HG03025 (cell line): ENCODE results near the gene BDP1.
"Not testable (repeated sequence)": the region's sequence is repeated elsewhere in the genome, so short reads cannot be mapped to it uniquely, and the experiment has no call there.

Source experiments
- ATAC-seq: cut with Tn5 transposase; IDR thresholded peaks from one replicate; pipeline ENCODE4 v1.9.1; 2021; ENCODE audit warnings: mild to moderate bottlenecking, moderate library complexity; ENCODE audit not compliant: unreplicated experiment, low FRiP score

Gene BDP1, protein sequence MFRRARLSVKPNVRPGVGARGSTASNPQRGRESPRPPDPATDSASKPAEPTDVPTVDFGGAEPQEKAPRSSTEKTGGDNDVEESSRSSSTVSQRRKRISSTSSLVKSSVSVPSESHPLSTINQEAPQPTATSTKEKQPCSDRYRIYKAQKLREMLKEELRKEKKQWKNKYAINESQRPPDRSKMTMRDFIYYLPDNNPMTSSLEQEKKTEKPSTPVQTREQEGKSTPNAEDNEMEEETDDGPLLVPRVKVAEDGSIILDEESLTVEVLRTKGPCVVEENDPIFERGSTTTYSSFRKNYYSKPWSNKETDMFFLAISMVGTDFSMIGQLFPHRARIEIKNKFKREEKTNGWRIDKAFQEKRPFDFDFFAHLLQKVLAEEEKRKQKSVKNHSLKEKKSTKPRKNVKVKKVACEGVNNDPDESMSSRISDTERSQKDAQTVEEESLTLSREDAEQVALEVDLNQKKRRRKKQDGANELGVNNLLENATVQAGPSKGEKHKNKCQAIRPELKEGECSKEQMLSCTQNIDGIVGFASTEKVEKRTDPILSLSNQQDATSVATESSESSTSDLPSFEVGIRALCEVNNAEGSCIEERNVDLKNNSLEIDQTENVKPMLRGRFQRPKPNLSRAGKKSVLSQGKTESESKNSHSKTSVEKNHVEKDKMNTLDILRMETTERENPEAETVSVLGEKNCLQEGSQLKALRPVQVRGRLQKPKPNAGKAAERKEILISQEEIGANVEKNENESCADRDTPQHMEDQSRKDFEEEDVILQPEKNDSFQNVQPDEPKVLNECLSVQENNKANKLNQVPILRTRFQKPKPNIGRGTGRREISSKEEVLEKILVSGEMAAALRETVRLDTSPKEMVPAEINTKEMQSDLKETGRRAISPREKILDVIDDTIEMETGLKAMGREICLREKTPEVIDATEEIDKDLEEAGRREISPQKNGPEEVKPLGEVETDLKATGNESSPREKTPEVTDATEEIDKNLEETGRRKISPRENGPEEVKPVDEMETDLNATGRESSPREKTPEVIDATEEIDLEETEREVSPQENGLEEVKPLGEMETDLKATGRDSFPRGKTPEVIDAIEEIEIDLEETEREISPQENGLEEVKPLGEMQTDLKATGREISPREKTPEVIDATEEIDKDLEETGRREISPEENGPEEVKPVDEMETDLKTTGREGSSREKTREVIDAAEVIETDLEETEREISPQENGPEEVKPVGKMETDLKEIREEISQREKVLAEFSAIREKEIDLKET (N-terminal part only)

DNA sequence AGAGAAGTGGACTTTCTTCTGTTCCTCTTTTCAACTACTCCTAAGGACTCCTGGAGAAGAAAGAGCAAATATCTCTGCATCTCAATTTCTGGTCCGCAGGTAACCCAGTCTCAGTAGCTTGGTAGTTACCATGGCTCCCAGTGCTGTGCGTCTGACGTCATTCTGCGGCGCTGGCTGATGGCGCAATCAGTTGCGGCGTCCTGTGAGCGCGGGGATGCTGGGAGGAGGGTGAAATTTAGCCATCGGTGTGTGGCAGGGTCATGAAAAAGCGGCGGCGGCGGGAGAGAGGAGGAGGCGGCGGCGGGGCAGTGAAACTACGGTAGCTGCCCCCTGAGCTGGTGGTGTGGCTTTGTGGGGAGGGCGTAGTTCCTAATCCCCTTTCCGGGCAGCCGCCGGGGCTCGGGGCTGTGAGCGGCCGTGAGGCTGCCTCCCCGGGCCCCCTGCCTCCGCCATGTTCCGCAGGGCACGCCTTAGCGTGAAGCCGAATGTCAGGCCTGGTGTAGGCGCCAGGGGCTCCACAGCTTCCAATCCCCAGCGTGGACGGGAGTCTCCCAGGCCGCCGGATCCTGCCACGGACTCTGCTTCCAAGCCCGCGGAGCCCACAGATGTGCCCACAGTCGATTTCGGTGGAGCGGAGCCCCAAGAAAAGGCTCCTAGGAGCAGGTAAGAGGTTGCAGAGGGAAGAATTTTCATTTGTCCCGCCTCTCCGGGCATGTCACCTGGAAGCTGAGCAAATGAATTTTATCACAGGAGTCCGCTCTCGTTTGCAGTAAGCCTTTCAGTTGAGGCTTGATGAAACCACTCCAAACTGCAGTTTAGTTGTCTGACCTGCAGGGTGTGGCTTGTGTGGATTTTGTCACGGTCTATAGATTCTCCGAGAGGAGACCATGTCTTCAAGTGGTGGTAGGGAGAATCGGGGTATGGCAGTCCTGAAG, at the start of gene BDP1:
Gene BDP1 (plus strand): TSS at position 225 of the 935 bp plus-strand sequence. CDS start 227 bp downstream, at position 452.
- ATAC-seq = peak; percentile 96

DNA sequence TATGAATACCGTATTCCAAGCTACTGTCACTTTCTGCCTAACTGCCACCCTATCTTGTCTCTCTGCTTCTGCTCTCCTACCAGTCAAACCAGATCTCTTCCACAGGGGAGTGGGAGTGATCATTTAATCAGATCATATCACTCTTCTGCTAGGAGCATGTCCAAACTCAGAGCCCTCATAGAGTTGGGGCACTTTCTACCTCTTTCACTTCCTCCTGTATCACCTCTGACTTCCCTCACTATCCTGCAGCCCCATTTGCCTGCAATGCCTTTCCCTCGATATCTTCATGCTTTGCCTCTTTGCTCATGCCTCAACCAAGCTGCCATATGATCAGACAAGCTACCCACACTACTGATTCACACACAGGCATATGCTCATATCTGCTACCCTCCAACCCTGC, 45.4 kb upstream of the BDP1 start:
- ATAC-seq = not testable (repeated sequence)

DNA sequence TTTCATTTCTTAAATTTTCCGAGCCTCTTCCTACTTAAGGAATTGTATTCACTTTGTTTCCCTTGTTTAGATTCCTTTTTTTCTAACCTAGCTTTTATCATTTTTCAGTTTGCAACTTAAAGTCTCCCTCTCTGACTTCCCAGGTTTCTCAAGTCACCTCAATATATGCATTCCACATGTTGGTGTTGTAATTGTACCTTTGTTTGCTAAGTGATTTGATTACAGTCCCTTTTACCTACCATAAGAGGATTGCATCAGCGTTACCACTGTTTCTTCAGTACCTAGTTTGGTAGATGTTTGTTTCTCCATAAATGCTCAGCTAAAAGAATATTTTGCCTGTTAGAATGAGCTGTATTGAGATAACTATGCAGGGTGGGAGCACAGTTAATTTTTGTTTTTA, 39.8 kb upstream of the BDP1 start:
- not testable (repeated sequence) for ATAC-seq

DNA sequence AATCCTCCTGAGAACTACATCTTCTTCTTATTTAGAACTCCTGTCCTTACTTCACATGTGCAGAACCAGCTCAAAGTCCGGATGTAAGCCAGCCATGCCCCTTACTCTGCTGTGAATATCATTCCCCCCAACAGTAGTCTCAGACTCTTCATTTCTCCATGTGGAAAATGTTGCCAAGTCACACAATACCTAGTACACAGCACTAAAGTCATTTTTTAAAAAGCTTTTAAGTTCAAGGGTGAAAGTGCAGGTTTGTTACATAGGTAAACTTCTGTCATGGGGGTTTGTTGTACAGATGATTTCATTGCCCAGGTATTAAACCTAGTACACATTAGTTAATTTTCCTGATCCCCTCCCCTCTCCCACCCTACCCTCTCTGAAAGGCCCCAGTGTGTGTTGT, 37.4 kb upstream of the BDP1 start:
- ATAC-seq = not testable (repeated sequence)

DNA sequence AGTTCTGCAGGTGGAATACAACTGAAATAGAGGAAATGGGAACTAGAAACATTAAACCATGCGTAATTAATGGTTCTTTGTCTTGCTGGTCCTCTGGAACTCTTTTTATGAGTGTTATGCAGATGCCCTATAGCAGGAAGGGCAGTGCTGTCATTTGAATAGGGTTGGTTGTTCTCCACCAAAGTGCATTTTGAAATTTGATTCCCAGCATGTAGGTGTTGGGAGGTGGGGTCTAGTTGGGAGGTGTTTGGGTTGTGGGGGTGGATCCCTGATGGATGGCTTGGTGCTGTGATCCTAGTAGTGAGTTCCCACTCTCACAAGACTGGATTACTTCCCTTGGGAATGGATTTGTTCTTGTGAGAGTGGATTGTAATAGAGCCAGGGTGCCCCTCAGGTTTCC, 34.2 kb upstream of the BDP1 start:
- ATAC-seq = not testable (repeated sequence)

DNA sequence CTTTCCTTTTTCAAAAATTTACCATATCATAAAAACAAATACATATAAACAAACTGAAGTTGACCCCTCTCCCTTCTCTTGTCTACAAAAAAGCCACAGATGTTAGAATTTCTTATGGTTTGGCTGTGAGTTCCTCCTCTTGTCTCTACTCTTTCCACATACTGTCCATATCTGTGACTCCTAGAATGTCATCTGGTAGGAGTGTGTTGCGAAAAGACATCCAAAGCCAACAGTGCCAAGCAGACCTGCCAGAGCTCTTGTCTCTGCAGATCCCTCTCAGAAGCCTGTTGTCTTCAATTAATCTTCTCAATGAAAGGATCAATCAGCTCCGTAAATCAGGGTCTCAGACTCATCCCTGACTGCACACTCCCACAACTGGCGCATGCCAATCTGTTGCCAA, 31.6 kb upstream of the BDP1 start:
- ATAC-seq = not testable (repeated sequence)

DNA sequence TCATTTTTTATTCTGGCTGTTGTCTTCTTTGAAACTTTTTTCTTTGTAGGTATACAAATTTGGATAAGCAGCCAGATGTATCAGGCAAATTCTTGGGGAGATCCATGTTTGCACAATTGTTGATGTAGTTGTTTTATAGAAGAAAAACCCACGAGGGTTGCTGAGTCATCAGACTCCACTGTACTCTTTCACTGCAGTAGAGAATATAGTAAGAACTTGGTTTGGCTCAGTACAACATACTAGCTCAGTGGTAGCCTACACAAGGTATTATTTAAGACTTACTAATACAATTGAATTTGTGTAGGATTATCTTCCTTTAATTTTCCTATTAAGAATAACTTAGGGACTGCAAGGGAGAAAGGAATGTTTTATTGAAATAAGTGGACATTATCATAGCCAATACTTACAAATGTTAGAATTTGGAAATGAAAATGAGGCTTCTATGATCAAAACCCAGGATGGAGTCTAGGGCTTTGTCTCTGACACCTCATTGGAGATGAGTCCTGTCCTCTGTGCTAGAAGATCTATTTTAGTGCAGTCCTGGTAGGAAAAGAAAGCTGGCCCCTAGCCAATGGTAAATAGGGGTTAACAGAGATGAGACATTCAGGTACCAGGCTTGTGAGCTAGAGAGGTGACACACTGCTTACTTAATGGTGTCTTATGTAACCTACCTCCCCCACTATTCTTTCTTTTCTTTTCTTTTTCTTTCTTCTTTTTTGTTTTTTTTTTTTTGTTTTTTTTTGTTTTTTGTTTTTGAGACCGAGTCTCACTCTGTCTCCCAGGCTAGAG, 28.6 kb upstream of the BDP1 start:
- not testable (repeated sequence) for ATAC-seq

GRCh38 chr5:71432410-71432809, 23.0 kb upstream of the BDP1 start:
- ATAC-seq = not testable (repeated sequence)

- not testable (repeated sequence) for ATAC-seq
Measured at GRCh38 chr5:71434825-71435224, 20.6 kb upstream of the BDP1 start.

DNA sequence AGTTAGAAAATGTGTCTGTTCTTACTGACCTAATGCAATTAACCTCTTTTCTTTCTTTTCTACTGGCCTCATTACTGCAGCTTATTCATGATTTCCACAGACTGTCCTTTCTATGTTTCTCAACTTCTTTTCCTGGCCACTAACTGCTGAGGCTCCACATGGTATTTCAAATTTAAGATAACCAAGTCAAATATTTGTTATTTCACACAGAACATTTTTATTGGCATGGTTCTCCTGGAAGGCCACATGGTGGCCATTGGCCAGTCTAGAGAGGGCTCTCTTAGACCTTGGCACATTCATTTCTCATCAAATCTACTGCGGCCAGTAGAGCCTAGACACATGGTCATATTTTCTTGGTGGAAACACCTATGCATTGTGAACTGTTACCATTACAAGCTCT, 13.9 kb upstream of the BDP1 start:
- ATAC-seq = not testable (repeated sequence)

GRCh38 chr5:71443891-71444290, 11.6 kb upstream of the BDP1 start:
- ATAC-seq = not testable (repeated sequence)

- ATAC-seq = not testable (repeated sequence)
Measured at GRCh38 chr5:71445015-71445414, 10.4 kb upstream of the BDP1 start.

DNA sequence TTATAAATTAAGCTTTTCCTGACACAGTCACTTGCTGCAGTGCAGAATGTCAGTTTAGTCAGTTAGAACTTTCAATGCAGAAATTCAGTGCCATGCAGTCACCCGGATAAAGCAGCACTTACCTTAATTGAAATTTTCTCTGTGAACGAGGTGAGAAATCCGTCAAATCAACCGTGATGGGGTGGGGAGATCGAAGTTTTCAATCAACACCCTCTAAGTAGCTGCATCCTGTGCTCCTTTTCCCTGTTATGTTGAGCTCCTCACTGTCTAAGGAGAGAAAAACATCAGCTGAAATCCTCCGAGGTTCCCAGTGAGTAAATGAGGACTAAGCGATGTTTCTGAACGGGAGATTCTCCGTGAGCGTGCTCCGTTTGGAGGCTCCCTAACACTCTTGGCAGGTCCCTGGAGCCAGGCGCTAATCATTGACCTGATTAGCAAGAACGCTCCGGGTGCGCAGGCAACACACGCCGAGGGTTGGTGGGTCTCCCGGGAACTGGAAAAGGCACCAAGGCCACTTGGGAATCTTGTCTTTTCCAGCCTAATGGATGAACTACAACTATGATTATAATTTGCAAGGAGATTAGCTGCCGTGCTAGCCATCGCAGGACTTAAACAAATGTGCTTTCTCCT, 9.8 kb upstream of the BDP1 start:
- not testable (repeated sequence) for ATAC-seq

DNA sequence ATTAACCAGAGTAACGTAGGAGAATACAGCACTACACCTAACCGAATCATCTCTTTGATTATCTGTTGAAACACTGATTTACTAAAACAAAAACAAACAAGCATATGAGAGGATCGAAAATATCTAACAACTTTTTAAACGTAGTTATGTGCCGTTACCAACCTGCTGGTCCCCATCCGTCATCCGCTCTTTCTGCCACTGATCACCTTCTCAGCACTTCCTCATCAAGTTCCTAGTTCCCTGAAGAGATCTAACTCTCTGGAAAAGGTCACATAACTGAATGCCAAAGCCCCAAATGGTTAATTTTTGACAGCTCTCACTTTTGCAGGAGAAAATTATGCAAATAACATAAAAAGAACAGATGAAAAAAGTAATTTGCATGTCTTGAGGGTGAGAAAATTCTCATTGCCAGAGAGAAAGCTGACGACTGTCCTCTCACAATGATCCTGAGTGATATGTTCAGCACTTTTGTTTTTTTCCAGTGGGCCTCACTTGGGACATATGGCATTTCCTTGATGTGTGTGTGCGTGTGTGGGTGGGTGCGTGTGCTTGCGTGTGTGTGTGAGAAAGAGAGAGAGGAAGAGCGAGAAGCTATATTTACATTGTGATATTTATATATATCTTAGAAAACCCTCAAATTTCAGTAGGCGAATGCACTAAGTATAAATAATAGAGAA, 8.8 kb upstream of the BDP1 start:
- ATAC-seq = peak; percentile 21

- ATAC-seq = peak; percentile 83
Measured at GRCh38 chr5:71447218-71447808, 8.1 kb upstream of the BDP1 start.

DNA sequence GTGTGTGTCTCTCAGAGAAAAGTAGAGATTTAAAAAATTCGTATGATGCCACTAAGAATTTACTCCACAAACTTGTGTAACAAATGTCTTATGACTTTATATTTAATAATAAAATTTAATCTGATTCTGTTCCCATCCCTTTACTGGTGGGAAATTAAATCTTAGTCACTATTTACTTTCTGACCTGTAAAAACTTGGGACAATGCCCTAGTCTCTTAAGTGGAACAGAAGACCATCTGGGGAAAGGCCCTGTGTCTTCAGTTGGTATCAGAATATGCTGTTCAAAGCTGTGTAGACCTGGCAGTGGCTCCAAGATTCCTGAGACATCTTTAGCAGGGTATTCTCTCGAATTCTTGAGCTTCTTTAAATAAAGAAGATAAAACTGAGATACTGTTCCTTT, 2.6 kb upstream of the BDP1 start:
- no peak for ATAC-seq

DNA sequence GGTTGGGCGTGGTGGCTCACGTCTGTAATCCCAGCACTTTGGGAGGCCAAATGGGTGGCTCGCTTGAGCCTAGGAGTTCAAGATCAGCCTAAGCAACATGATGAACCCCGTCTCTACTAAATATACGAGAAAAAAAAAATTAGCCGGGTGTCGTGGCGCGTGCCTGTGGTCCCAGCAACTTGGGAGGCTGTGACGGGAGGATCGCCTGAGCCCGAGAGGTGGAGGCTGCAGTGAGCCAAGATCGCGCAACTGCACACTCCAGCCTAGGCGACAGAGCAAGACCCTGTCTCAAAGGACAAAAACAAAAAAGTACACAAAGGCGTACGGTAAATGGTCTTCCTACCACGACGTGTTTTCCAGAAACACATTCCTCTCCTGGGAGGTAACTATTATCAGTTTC, 538 bp upstream of the BDP1 start:
- ATAC-seq = no peak
